Neural cell (in vitro differentiated cells): ENCODE results near the gene CFC1B.
"Not testable (repeated sequence)": the region's sequence is repeated elsewhere in the genome, so short reads cannot be mapped to it uniquely, and the experiment has no call there.

Experiments
- CTCF ChIP-seq: fragments of 450-650 bp; IDR thresholded peaks from 2 replicates; pipeline ENCODE4 v1.5.1; 2014; ENCODE audit warnings: antibody characterized with exemption, mild to moderate bottlenecking, moderate library complexity; ENCODE audit not compliant: poor library complexity, severe bottlenecking
- EP300 ChIP-seq: fragments of 450-650 bp; conservative IDR thresholded peaks from 2 replicates; pipeline ENCODE4 v1.6.1; 2014; ENCODE audit warnings: antibody characterized with exemption, mild to moderate bottlenecking, moderate library complexity; ENCODE audit not compliant: poor library complexity, severe bottlenecking

GRCh38 chr2:130518516-130519106, 2.4 kb upstream of the CFC1B start:
- TF ChIP-seq EP300, CTCF: not testable (repeated sequence)
